Suprapubic skin (tissue), 4 donors: ENCODE data around the gene PDE4D.

Experiments used
- CTCF ChIP-seq, 2 donors: fragments of 200-600 bp in 1 of 2; fragments of 450-650 bp in 1 of 2; sonication (generic) in 1 of 2; IDR thresholded peaks; one replicate each; pipeline ENCODE4 v1.5.1; 2016 to 2019; ENCODE audit warnings: antibody characterized with exemption in 2 of 2, mild to moderate bottlenecking in 1 of 2, moderate library complexity in 1 of 2
- EP300 ChIP-seq: sonication (generic); formaldehyde crosslinking; IDR thresholded peaks from one replicate; pipeline ENCODE4 v1.6.1; 2017; ENCODE audit warnings: antibody characterized with exemption
- POLR2AphosphoS5 ChIP-seq, 3 donors: sonication (generic); formaldehyde crosslinking; IDR thresholded peaks; one replicate each; pipeline ENCODE4 v1.6.1; 2017; ENCODE audit warnings: antibody characterized with exemption in 3 of 3

DNA sequence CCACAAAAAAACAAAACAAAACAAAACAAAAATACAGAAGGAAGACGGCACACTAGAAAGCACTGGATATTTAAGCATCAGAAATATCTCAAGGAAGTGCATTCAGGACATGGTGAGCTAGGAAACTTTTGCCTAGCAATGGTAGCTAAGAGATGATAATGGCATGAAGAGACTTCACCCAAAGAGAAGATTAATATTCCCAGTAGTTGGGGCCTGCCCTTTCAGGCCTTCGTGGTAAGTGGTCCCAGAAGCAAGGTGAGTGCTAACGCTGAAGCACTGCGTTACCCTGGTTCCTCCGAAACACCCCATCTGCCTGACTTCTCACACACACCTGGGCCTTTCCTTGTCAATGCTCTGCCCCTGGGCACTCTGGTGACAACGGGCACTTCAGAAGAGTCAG lies 725.5 kb downstream of the PDE4D start:
- TF ChIP-seq CTCF (IDR thresholded peaks at IDR 0.05) (no peak), POLR2AphosphoS5 (IDR thresholded peaks at IDR 0.05) (no peak), EP300 (no peak)
